SIG-M5 (cell line): ENCODE data around the gene GGCT.

Experiments used
- DNase-seq: peaks from one replicate; lab custom pipeline; 2025; lab: John Stamatoyannopoulos, UW

The GGCT gene

DNA sequence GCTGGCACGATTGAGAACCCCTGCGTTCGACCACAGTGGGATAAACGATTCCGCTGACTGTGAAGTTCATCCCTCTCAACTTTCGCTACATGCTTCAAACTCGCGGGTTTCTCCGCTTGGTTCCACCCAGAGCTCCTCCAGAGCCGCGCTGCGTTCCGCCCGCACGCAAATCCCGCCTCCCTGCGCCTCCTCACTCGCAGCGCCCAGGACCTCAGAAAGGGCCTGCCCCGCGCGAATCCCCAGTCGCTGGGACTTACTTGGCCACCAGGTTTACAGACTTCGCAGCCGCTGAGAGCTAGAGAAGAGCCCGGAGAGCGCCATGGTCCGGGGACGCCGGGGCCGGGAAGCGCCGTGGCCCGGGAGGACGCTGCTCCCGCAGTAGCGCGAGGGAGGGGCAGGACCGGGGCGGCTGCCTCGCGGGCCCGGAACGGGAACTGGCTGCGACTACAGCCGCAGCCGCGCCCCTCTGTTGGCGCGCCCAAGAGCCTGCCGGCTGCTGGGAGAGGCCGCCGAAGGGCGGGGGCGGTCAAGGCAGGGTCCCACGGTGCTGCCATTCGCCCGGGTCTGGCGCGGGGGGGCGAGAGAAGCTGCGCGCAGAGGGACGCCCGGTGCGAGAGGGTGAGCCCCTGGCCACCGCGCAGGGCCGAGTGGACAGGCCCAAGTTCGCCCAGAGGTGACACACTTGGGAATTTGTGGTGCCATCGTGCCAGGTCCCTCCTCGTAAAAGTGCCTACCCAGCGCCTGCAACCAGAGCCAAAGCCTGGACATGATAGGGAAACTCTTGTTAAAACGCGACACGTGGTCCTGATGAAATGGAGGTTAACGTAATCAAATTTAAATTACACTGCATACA, 26.1 kb downstream of the GGCT start, which contains the start of gene NOD1:
Gene NOD1 (minus strand): TSS at position 436 of the 853 bp plus-strand sequence. CDS start 21,863 bp downstream, outside the sequence.
- no peak for DNase-seq

DNA sequence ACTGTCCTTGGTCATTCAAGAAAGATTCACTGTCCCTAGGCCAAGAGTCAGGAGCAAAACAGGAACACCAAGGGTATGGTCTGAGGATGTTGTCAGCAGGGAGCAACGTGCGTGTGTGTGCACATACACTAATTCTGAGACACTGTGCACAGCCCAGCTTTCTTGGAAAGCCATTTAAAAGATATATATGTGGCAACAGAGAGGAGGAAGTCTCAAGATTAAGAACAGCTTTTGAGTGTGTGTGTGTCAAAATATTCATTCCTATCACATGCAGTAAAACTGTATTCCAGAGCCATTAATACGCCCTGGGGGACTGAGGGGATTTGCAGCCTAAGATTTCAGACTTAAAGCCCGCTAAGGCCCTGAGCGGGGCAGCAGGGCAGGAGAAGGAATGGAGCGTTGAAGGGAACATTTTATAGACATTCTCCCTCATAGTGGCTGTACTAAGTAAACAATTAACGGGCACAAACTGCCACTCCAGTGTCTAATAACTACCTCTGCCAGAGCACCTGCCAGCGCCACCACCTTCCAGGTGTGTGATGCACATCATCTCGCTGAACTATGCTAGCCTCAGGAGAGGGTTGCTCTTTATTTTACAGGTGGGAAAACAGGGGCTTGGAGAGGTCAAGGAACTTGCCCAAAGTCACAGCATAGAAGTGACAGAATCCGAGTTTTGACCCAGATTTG, 28.0 kb downstream of the GGCT start:
- DNase-seq: no peak

DNA sequence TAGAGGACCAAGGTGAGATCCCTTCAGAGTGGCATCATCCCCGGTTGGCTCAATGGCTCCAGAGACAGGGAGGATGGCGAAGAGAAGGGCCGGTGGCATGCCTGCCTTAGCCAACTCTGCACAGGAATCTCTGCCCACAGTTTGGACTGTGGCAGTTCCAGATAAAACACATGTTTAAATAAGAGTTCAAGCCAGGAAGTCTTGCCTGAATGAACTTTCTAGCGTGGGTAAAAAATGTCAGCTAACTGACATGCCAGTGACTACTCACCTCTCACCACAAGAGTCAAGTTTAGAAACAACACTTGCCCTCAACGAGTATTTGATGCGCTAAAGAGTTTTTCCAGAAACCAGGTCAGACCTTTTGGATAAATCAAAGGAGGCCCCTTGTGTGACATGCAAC, 29.0 kb downstream of the GGCT start:
- DNase-seq: no peak

DNA sequence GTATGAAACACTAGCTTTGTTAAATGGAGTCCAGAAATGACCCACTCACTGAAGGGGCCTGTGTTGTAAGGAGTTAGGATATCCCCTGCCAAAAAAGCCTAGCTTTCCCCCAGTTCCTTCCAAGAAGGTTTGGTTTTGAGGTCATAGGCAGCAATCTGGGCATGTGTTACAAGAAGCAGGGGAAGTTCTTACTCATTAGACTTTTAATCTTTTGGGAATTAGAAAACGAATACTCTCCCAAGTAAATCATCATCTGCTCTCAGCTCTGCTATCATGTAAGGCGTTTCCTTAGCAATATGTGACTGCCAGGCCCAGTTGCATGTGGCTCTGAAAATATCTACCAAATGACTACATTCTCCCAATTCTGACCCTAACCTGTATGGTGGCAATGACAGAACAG, 29.7 kb downstream of the GGCT start:
- no peak for DNase-seq

DNA sequence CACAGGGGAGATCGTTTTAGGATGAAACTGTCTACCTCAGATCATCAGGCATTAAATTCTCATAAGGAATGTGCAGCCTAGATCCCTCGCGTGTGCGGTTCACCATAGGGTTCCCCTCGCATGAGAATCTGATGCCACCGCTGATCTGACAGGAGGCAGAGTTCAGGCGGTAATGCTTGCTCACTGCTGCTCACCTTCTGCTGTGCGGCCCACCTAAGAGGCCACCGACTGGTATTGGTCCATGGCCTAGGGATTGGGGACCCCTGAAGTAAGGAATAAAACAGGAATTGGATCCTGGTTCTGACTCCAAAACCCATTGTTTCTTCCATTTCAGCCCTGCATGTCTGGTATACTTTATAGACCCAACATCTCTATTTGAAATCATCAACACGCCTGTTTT, 30.1 kb downstream of the GGCT start:
- DNase-seq: no peak

DNA sequence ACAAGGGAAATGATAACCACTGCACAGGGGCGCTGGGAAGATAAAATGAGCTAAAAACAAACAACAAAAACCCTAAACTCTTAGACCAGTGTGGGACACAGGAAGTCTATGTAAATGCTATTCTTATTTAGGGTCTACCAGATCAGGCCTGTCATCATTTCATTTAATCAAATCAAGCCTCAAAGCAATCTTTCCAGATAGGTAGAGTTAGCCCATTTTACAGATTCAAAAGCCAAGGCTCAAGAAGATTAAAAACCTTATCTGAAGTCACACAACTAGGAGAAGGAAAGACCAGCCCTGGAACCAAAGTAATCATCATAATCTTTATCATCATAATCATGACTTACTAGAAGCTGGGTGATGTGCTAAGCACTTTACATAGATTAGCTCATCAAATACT, 30.7 kb downstream of the GGCT start:
- no peak for DNase-seq

DNA sequence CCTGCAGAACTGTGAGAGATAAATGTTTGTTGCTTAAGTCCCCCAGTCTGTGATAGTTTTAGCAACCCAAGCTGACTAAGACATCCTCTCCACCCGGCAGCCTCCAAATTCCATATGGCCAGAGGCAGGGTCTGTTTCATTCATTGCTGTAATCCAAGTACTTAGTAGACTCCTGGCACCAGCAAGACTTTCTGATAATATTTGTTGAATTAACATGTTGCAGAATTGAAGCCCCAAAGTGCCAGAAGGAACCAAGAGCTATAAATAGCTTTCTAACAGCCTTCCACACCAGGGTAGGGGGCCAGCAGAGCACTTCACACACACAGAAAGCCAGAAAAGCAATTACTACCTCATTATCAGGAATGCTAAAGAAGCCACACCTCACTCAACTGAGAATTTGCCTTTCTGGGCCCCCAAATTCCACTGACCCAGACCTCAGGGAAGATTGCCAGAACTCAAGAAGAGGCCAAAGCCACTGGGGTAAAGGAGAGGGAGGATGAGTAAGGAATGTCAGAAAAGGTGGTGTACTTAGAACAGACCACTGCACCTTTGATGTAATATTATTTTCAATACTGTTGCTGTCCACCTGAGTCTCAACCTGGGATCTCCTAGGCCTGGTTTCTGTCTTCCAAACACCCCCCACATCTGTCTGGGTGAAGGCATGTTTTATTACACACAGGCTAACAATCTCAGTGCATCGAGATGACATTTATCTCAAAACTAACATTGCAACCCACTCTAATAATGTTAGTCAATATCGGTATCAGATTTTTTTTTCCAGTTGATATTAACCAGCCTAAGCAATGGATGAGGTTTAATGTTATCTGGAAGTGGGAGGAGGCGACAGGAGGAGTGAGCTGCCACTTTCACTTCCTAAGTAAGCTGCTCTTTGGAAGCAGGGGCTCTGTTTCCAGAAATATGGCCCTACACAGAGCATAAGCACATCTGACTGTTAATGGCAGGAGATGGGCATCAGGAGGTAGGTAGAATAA, 31.5 kb downstream of the GGCT start:
- DNase-seq: no peak

DNA sequence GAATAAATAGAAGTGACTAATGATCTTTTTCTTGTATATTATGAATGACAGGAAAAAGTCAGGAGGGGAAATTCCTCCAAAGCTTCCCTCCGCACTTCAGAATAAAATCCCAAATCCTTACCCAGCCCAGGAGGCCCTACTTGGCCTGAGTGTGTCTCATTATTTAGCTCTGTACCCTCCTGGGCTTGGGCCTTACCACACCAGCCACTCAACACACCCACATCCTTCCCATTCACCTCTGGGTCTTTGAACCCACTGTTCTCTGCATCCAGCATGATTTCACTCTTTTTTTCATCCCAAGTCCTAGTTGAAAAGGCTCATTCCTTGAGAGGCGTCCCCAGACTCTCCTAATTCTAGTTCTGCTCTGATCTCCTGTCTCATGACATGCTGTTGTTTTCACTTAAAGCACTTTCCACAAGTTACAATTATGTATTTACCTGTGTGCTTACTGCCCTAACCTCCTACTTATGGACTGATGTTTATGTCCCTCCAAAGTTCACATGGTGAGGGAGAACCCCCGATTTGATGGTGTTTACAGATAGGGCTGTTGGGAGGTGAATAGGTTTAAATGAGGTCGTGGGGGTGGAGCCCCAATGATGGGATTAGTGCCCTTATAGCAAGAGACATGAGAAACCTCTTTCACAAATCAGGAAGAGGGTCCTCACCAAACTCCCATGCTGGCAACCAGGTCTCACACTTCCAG, 32.4 kb downstream of the GGCT start:
- DNase-seq: no peak

DNA sequence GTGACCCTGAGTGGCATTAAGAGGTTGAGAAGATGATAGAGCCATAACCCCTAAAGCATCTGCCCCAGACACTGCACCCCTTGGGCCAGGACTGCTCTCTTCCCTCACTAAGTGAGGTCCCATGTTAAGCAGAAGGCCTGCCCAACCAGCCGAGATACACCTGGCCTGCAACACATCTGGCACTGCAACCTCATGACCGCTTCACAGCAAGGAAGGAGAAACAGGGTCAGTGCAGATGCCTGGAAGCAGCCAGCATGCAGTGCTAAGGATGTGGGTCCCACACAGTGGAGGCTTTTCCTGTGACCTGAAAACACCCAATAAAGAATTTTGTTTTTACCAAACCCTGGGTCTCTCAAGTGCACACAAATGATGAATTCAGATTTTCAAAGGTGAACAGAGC, 33.4 kb downstream of the GGCT start:
- no peak for DNase-seq

DNA sequence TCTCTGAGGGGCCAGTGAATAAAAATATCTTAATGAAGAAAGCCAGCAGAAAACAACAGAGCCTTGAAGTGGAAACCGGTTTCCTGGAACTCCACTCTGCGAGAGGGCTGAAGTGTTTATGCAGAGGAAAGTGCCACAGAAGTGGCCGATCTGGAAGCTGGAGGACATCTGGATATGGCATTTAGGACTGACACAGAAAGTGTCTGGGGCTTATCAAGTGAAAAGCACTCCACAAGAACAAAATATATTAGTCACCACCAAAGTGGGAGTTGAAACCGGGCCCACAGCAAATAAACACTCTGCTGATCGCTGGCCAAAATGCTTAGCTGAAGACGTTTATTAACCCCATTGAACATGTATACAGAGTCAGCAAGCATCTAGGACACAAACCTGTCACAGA, 33.9 kb downstream of the GGCT start:
- no peak for DNase-seq

DNA sequence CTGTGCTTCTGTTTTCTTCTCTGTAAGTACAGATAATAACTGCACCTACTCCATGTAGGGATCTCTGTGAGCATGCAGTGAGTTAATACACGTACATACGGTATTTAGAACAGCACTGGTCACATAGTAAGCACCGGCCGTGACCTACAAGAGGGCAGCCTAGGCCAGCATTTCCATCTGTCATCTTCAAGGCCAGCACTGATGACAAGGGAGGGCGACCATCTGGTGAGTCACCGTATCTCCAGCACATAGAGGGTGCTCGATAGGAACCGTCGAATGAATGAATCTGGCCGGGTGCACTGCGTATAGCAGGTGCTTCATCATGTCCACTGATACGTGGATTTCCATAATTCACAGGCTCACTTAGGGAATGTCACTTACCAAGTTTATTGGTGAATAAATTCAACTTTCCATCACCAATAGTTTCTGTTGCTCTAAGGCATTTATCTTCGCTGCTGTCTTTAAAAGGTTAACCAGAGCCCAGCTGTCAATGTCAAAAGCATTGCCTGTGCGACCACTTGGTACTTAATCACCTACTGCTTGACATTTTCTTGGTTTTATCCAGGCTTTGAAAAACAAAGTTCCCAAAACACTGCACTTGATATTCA, 34.4 kb downstream of the GGCT start:
- DNase-seq: no peak

DNA sequence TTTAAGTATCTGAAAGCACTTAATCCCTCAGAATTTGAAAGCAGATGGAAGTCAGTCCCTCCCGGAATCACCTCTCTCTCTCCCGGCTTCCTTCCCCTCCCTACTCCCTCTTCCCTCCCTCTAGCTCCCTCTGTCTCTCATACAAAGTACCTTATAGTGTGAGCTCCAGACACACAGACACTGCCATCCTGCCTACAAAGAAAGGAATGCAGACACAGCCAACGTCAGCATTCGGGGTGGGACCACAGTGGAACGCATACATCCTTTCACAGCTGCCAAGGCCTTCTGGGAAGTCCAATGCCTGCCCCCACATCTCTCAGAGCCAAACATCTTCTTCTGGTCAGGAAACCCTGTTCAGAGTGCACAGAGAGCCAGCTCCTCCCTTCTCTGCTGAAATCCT, 35.3 kb downstream of the GGCT start:
- no peak for DNase-seq

DNA sequence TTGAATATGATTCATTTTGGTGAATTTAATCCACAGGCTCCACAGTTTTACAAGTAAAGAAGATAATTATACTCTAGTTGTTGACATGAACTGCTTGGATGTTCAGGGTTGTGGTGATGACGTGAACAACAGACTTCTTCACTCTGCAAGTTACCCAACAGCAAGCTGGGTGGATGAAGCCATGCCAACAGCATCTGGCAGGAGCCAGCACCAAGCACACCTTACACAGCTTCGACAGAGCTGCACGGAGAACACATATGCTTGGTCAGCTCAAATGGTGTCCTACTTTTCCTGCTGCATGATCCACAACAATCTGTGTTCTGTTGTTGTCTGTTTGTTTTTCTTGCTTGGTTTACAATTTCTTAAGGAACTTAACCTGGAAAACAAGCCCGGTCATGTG, 35.8 kb downstream of the GGCT start:
- no peak for DNase-seq

DNA sequence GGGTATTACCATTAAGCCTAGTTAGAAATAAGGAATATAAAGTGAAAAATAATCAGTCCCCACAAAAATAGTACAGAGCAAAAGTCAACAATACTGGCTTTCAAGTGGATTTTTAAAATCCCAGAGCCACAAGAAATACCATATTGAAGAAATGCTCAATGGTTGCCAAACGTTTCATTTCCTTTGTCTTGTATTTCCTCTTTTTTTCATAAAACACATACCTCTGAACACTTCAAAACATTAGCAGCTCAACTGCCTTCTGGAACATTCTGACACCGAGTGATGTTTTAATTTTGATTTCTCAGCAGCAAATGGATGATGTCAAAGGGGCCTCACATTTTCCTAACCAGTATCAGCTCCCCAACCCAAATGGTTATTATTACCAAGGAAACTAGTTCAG, 36.6 kb downstream of the GGCT start:
- no peak for DNase-seq

DNA sequence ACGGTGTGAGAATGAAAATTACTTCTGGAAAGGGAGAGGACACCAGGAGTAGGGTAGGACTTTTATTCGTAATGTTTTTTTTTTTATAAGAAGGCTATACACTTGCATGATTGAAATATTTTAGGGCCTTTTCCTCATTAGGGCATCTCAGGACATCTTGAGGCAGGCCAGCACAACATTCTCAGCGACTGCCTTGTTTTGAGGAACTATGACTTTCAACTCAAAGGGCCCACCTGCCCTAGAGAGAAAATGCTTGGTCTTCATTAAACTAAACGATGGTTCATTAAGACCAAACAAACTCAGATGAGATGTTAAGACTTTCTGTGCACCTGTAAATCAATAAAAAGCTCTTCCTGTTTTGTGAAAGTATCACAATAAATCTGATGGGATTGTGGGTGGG, 37.4 kb downstream of the GGCT start:
- DNase-seq: no peak

DNA sequence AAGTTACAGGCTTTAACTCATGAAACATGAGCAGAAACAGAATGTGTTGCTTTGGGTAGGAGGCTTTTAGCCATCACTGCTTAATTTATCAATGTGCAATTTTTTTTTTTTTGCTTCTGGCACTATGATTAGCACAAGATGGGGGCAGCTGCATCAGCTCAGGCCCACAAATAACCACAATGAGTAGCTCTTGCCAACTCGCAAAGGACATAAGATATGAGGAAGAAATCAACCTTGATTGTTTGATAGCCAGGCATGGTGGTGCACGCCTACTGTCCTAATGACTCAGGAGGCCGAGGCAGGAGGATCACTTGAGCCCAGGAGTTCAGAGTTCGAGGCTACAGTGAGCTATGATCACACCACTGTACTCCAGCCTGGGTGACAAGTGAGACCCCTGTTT, 38.4 kb downstream of the GGCT start:
- no peak for DNase-seq

DNA sequence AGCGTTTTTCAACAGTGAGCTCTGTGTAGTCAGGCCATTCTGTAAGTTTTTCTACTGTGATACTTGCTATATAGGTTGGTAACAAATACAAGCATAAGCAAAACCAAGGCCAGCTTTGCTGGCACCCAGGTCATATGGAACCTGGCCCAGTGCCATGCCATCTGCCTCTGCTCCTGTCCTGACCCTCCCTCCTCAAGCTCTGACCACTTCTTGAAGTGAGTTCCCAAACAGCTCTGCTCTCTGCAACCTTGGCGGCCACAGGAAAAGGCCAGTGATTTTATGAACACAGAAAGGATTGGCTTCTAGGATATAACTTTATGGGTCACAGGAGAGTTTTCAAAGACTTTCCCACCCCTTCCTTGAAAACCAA, 38.8 kb downstream of the GGCT start:
- no peak for DNase-seq

DNA sequence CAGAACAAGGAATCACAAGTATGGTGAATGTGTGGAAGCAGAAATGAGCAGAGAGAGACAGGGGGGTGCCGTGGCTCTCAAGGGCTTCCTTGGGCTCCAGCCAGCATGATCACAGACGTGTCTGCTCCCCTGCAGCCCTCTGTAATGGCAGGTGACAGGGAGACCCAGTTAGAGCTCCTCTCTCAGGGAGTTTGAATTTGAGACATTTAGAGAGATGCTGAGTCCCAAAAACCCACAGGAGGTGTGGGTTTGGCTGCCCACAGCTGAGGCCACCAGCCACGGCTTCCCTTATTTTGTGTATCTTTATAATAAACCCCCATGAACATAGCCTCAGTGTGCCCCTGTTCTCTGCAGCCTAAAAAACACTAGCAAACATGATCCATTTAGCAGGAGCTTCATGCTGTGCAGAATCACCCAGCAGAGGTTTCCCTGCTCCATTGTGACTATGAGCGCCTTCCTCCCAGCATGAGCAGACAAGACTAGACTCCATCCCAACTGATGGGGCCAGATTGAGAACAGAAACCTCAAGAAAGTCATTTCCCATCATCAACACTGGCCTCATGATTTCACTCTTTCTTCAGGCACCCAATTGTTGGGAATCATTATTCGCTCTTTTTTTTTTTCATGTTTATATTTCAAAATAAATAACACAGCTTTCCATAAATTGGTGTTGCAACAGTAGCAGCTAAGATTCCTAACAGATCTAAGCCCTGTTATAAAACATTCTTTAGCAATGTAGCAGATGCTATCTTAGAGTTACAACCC, 39.4 kb downstream of the GGCT start:
- DNase-seq: no peak

DNA sequence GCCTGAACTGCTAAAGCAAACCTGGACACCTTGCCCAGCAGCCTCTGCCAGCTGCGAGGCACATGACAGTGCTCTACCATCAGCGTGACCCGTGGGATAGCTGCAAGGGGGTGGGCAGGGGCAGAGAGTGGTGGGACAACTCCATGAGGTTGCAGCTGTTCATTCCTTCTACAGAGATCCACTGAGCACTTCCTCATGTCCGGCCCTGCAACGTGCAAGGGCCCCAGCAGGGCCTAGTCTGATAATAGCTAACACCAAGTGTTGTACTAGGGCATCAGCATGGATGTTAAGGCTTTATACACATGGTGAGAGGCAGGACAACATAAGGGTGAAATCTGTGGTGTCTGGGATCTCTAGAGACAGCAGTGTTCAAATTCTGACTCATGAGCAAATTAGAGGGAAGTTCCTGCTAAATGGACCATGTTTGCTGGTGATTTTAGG, 40.4 kb downstream of the GGCT start:
- DNase-seq: no peak

DNA sequence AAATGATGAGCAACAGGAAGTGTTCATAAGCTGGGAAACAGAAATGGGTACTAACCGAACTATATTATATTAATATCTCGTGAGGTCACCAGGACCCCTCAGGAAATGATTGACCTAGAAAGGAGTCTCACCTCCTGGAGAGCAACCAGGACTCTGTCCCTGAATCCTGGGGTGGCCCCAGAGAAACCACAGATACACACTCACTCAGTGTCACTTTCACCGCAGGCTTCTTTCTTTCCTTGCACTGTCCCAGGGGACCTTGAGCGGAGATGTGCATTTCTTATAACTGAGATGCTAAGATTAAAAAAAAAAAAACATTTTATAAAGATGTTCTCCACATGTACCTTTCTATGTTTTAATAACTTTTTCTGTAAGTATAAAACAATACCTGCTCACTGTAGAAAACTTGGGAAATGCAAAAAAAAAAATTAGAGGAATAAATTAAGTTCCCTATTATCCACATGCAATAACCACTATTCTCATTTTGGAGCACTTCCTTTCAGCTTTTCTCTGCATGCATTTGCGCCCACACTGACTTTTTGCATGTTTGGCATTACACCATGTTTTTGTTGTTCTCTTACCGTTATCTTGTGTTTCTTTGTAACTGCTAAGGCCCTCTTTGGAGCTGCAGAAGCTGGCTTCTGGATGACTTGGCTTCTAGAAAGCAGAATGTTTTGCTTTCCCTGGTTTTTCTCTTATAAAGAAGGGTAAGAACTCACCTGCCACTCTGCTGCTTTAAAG, 41.1 kb downstream of the GGCT start:
- DNase-seq: no peak
